GM12872 (cell line): ENCODE results near the gene TFCP2.

Source experiments
- CTCF ChIP-seq: IDR thresholded peaks from 3 replicates; pipeline ENCODE4 v1.5.1; 2011; ENCODE audit warnings: low read depth, mild to moderate bottlenecking, low read length, moderate library complexity; ENCODE audit not compliant: insufficient read depth

TFCP2 gene

DNA sequence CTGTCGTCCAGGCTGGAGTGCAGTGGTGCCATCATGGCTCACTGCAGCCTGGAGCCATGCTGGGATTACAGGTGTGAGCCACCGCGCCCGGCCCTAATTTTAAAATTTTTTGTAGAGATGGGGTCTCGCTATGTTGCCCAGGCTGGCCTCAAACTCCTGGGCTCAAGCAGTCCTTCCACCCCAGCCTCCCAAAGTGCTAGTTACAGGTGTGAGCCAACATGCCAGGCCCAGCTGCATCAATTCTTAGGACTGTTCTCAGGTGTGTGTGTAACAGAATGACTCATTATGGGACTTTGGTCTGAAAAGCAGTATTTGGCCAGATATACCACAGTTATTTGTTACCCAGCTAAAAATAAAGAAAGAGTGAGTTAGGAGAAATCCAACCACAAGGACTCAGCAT is 107.4 kb downstream of the TFCP2 start:
- no peak for TF ChIP-seq CTCF

DNA sequence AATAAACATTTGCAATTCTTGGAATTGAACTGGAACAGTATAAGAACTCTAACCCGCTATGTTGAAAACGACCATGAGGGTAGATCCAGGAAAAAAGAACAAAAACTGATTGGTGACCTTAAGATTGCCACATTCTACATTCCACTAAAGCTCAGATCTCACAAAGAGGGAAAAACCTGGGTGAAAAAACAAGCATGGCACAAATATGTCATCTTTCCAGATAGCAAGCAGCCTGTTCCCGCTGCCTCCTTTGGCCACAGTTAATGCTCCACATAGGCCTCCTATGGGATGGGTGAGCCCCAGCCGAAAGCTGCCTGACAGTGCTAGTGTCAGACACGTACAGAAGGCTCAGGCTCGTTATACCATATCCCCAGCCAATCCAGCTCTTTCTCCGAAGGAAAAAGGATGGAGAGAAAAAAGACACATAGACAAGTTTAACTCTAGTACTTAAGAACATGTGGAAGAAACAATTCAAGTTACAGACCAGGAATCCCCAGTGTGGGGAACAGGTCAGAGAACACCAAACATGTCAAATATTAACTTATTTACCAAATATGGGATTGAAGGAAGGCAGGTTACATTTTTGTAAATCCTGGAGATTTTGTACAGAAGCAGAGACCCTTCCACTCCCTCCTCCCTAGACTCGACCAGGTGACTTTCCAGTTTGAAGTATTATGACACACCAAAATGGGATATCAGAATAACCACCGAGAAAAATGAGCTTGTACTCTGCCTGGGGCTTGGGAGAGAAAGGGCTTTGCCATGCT is 110.1 kb downstream of the TFCP2 start:
- no peak for TF ChIP-seq CTCF

GRCh38 chr12:51059086-51059485 is 113.8 kb downstream of the TFCP2 start:
- no peak for TF ChIP-seq CTCF

- TF ChIP-seq CTCF: no peak
These were observed 116.7 kb downstream of the TFCP2 start for GRCh38 chr12:51056242-51056641.

GRCh38 chr12:51055060-51055459 is 117.9 kb downstream of the TFCP2 start:
- no peak for TF ChIP-seq CTCF

GRCh38 chr12:51051787-51052186 is 121.1 kb downstream of the TFCP2 start:
- no peak for TF ChIP-seq CTCF

GRCh38 chr12:51049525-51049924 is 123.4 kb downstream of the TFCP2 start:
- TF ChIP-seq CTCF: no peak
